Right lobe of liver (tissue), 6 donors: ENCODE data around the gene SOCS7. TPM values are rescaled to one million over a fixed set of nuclear protein-coding genes. Genes with fewer than 3 reads are reported as not detected.

Source experiments
- ATAC-seq, 4 donors: fragments of 200-7000 bp; cut with Tn5 transposase; one replicate each; pipeline ENCODE4 v1.9.1; 2020; ENCODE audit warnings: mild to moderate bottlenecking in 4 of 4, moderate library complexity in 4 of 4
- DNase-seq, 3 donors: peaks; one replicate each; pipeline ENCODE4 v3.0.0-alpha.2; 2020
- H3K27ac ChIP-seq, 3 donors: fragments of 200-600 bp; one replicate each; pipeline ENCODE4 v1.8.0; 2022
- H3K27me3 ChIP-seq, 2 donors: fragments of 200-600 bp; one replicate each; pipeline ENCODE4 v1.8.0; 2022
- H3K36me3 ChIP-seq, 4 donors: fragments of 200-600 bp; sonication (generic) in 1 of 4; one replicate each; pipeline versions ENCODE4 v1.5.1 to v1.8.0; 2017 to 2022; ENCODE audit warnings: control low read depth in 1 of 4
- H3K4me1 ChIP-seq, 4 donors: fragments of 200-600 bp; sonication (generic) in 1 of 4; one replicate each; pipeline versions ENCODE4 v1.5.1 to v1.8.0; 2017 to 2022; ENCODE audit warnings: control low read depth in 1 of 4
- H3K4me3 ChIP-seq, 3 donors: fragments of 200-600 bp; one replicate each; pipeline ENCODE4 v1.8.0; 2022
- H3K9me3 ChIP-seq, 4 donors: fragments of 200-600 bp; sonication (generic) in 1 of 4; one replicate each; pipeline versions ENCODE4 v1.5.1 to v1.8.0; 2017 to 2022; ENCODE audit warnings: control low read depth in 1 of 4
- POLR2A ChIP-seq: fragments of 450-650 bp; IDR thresholded peaks from one replicate; pipeline ENCODE4 v1.6.1; 2017; ENCODE audit warnings: antibody characterized with exemption, mild to moderate bottlenecking
- WGBS: methylation state at CpG from one replicate; pipeline ENCODE4 v1.1.6; 2018; ENCODE audit warnings: low coverage, low lambda C conversion rate; ENCODE audit not compliant: insufficient coverage; ENCODE audit errors: missing lambda C conversion rate; 5-methylcytosine and 5-hydroxymethylcytosine counted together
- intact Hi-C, 2 donors: fragments of 100-400 bp; cut with DNase I; formaldehyde crosslinking; loops; one replicate each; pipeline versions ENCODE4 v1.11.2 to v1.14.1; 2022
- total RNA-seq, 6 experiments: library from RNA; depleted of rRNA in 2 of 6; stranded (reverse); fragments of >200 nt in 2 of 6; fragmentation: NEBNext Ultra II Directional in 3 of 6; extraction: Animal tissue kit (Norgen Biotek cat#: 25700) in 3 of 6; gene quantifications; one replicate each; pipeline versions ENCODE4 v1.1.0 to v1.2.4, GENCODE V29; 2016 to 2023
- TF ChIP-seq, protein P1 (sequence below), 4 donors: fragments of 200-600 bp in 3 of 4; fragments of 450-650 bp in 1 of 4; IDR thresholded peaks; one replicate each; pipeline versions ENCODE4 v1.5.1 to v1.8.0; 2016 to 2022; ENCODE audit warnings: antibody characterized with exemption in 4 of 4, mild to moderate bottlenecking in 2 of 4
- donor health status: DM: no; HTN: yes; CAD: no.
- donor health status: DM: no; HTN: no; CAD: no.
- donor health status: DM: no; HTN: no; CAD: no.
- donor health status: DM: no; HTN: yes; CAD: no.
- donor health status: DM: no; HTN: yes; CAD: no.

The SOCS7 gene
- total RNA-seq, 6 experiments from 2014 or later, result 2.2 to 6.0 (median 4.3) TPM

DNA sequence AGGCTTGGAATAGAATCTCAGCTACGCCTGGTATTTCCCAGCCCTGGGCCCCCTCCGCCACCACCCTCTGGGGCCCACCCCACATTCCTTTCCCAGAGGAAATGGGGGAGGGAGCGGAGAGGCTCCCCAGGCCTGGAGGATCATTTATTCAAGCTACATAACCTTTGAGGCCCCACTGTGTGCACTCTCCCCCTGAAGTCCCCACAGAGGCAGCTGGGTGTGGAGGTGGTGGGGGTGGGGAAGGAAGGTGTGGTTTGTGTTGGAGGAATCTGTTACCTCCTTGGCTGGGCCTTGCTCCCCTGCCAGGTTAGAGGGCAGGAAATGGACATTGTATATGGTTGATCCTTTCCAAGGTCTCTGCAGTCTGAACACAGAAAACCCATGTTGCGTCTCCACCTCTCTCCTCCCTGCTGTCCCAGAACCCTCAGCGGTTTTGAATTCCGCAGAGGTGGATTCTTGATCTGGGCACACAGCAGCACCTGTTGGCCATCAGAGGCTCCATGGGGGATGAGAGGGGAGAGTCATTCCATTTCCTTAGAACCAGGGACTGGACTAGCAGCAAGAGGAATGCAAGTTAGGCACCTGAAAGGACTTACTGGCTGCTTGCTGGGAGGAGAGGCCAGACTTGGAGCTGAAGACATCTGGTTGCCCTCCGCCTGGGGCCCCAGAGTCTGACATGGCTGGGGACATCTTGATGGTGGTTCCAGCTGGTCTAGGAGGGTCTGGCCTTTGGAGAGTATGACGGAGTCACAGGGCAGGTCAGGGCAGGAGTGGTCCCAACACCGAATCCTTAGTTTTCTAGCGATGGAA is 99.6 kb downstream of the SOCS7 start:
- peak overlapping the region; percentile 26 to 39 (median 33) for H3K27ac ChIP-seq
- ATAC-seq (peak; percentile 26 to 46 (median 35)), DNase-seq (peak in 1 of 3 donors; percentile 42)
- no peaks in the 10 kb centered on the region for H3K4me1 ChIP-seq
- intact Hi-C loops, result no loop called here
- no peaks in the 10 kb centered on the region for H3K36me3 ChIP-seq
- H3K4me3 ChIP-seq, result peak overlapping the region in 2 of 3 donors; percentile 2 to 21
- no peaks in the 10 kb centered on the region for H3K9me3 ChIP-seq
- WGBS, result no CpG with 5 or more reads among the region's 10 CpGs
- no peak for TF ChIP-seq POLR2A
- TF ChIP-seq, protein P1, sequence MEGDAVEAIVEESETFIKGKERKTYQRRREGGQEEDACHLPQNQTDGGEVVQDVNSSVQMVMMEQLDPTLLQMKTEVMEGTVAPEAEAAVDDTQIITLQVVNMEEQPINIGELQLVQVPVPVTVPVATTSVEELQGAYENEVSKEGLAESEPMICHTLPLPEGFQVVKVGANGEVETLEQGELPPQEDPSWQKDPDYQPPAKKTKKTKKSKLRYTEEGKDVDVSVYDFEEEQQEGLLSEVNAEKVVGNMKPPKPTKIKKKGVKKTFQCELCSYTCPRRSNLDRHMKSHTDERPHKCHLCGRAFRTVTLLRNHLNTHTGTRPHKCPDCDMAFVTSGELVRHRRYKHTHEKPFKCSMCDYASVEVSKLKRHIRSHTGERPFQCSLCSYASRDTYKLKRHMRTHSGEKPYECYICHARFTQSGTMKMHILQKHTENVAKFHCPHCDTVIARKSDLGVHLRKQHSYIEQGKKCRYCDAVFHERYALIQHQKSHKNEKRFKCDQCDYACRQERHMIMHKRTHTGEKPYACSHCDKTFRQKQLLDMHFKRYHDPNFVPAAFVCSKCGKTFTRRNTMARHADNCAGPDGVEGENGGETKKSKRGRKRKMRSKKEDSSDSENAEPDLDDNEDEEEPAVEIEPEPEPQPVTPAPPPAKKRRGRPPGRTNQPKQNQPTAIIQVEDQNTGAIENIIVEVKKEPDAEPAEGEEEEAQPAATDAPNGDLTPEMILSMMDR (IDR thresholded peaks at IDR 0.05), result no peak
- no peaks in the 10 kb centered on the region for H3K27me3 ChIP-seq

DNA sequence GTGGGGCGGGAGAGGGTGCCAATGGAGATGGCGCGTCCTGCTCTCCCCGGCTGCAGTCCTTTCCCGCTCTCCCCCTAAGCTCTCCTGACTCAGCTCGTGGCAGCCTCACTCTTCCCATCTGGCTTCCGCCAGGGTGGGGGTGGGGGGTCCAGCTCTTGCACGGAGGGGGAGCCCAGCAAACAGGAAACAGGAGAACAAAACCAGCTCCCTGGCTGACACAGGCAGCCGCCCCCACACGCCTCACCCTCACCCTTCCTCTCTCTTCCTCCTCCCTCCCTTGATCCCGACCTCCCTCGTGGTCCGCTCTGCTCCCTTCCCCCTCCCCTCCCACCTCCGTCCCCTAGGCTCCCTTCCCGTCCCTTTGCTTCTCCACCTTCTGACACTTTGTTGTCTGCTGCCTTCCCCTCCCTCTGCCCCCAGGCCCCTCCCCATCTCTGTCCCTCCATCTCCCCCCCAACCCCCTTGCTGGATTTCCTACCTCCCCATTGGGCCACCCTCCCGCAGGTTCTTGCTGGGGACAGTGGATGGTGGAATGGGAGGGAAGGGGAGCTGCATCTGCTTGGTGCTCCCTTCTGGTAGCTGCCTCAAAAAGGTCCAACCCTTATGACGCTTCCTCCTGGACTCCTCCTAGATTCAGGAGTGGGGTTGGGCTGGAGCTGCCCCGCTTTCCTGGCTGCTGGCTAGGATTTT is 100.3 kb downstream of the SOCS7 start:
- Histone ChIP-seq H3K4me3 (no peak overlapping the region), H3K9me3 (no peaks in the 10 kb centered on the region), H3K27ac (peak overlapping the region; percentile 26 to 39 (median 33)), H3K27me3 (no peaks in the 10 kb centered on the region), H3K36me3 (no peaks in the 10 kb centered on the region), H3K4me1 (no peaks in the 10 kb centered on the region)
- intact Hi-C loops, result no loop called here
- DNase-seq (peak in 2 of 3 donors; percentile 54 to 64), ATAC-seq (peak; percentile 39 to 58 (median 51))
- TF ChIP-seq, protein P1 (IDR thresholded peaks at IDR 0.05), result no peak
- TF ChIP-seq POLR2A, result no peak
- WGBS, result 32% methylated on average over 9 of the region's 18 CpGs

DNA sequence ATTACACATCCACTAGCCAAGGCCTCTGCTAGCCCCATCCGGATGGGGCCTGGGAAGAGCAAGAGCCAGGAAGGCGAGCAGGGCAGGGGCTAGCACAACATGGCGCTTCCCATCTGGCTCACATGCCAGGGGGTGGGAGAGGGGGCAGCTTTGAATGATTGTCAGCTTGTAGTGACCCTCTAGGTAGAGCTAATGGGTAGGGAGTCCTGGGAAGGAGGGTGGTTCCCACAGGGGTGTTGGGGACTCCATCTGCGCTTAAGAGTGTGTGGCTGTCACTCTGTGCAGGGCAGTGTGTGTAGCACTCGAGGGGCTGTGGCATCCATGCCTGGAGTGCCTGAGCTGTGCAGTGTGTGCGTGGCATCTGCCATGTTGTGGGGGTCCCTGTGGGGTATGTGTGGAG is 101.1 kb downstream of the SOCS7 start:
- DNase-seq (peak in 1 of 3 donors; percentile 39), ATAC-seq (no peak)
- H3K9me3 ChIP-seq, result no peaks in the 10 kb centered on the region
- H3K4me1 ChIP-seq, result no peaks in the 10 kb centered on the region
- TF ChIP-seq POLR2A, result no peak
- TF ChIP-seq, protein P1 (IDR thresholded peaks at IDR 0.05), result no peak
- WGBS, result 100% methylated on average over 2 of the region's 6 CpGs
- no peaks in the 10 kb centered on the region for H3K36me3 ChIP-seq
- no peaks in the 10 kb centered on the region for H3K27me3 ChIP-seq
- H3K4me3 ChIP-seq, result no peak overlapping the region
- H3K27ac ChIP-seq, result peak overlapping the region in 1 of 3 donors; percentile 39
- intact Hi-C loops, result no loop called here

DNA sequence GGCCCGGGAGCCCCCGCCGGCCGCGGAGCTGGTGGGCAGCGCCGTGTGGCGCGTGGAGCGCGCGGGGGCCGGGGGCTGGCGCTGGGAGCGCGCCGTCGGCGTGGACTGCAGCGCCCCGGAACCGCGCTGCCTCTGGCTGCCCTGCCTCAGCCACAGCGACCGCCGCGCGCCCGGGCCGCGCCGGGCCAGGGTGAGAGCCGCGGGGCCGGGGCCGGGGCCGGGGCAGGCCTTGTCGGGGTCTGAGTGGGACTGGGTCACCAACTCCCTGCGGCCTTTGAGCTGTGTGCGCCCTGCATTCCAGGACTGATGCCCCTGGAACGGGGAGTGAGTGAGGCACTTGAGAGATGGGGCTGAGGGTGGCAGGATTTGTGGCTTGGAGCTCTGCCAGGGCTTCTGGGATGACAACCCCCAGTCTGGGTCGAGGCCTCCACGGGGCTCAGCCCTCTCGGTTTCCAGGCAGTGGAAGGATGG is 102.3 kb downstream of the SOCS7 start:
- H3K9me3 ChIP-seq, result no peaks in the 10 kb centered on the region
- ATAC-seq (no peak), DNase-seq (peak in 1 of 3 donors; percentile 48)
- intact Hi-C loops, result no loop called here
- no peaks in the 10 kb centered on the region for H3K4me1 ChIP-seq
- WGBS, result 6% methylated on average over 8 of the region's 44 CpGs
- H3K36me3 ChIP-seq, result no peaks in the 10 kb centered on the region
- H3K4me3 ChIP-seq, result peak overlapping the region; percentile 21 to 23 (median 21)
- no peak overlapping the region for H3K27ac ChIP-seq
- TF ChIP-seq, protein P1 (IDR thresholded peaks at IDR 0.05), result no peak
- no peak for TF ChIP-seq POLR2A
- H3K27me3 ChIP-seq, result no peaks in the 10 kb centered on the region
